Non-pigmented ciliary epithelial cell (primary cell): Measurements from ENCODE around the gene ENDOU.

Source experiments
- DNase-seq: peaks from one replicate; pipeline ENCODE4 v3.0.0-alpha.2; 2010; ENCODE audit warnings: low read depth

Gene ENDOU

GRCh38 chr12:47725091-47725772, at the start of gene ENDOU:
Gene ENDOU, minus strand, starts transcription at chr12:47725490. Its CDS starts 77 bp downstream, at chr12:47725413.
- DNase-seq, result no peak

- DNase-seq, result no peak
These were observed 49.4 kb upstream of the ENDOU start for GRCh38 chr12:47774663-47775062.

GRCh38 chr12:47773858-47774580, 48.7 kb upstream of the ENDOU start:
- no peak for DNase-seq

- no peak for DNase-seq
These were observed 48.0 kb upstream of the ENDOU start, which contains the start of gene SLC48A1 for GRCh38 chr12:47773062-47773857. Gene SLC48A1, plus strand, starts transcription at chr12:47773238. Its CDS starts 67 bp downstream, at chr12:47773305.

GRCh38 chr12:47772738-47773061, 47.4 kb upstream of the ENDOU start:
- no peak for DNase-seq

GRCh38 chr12:47772094-47772660, 46.9 kb upstream of the ENDOU start:
- DNase-seq, result no peak

- DNase-seq, result no peak
These were observed 46.0 kb upstream of the ENDOU start for GRCh38 chr12:47771304-47771703.

GRCh38 chr12:47770086-47770726, 44.9 kb upstream of the ENDOU start:
- no peak for DNase-seq

- DNase-seq, result no peak
These were observed 44.2 kb upstream of the ENDOU start for GRCh38 chr12:47769234-47770085.

- DNase-seq, result no peak
These were observed 43.1 kb upstream of the ENDOU start for GRCh38 chr12:47768323-47768811.

- no peak for DNase-seq
These were observed 42.0 kb upstream of the ENDOU start for GRCh38 chr12:47767216-47767724.

- DNase-seq, result no peak
These were observed 41.4 kb upstream of the ENDOU start for GRCh38 chr12:47766502-47767215.

GRCh38 chr12:47763481-47764346, 38.4 kb upstream of the ENDOU start:
- DNase-seq, result no peak

- no peak for DNase-seq
These were observed 37.7 kb upstream of the ENDOU start for GRCh38 chr12:47762850-47763465.

- no peak for DNase-seq
These were observed 33.8 kb upstream of the ENDOU start, which contains the start of gene RAPGEF3 for GRCh38 chr12:47758834-47759690. Gene RAPGEF3, minus strand, starts transcription at chr12:47758880. Its CDS starts 324 bp downstream, at chr12:47758556.

GRCh38 chr12:47758584-47758833, 33.2 kb upstream of the ENDOU start:
- DNase-seq, result no peak

- DNase-seq, result no peak
These were observed 32.7 kb upstream of the ENDOU start for GRCh38 chr12:47757840-47758583.
